HG03175 (cell line): ENCODE measurements around the gene SLC16A6.
A peak's percentile ranks its signal among the peaks of the same experiment; 100 is the strongest.
"Not testable (repeated sequence)": the region's sequence is repeated elsewhere in the genome, so short reads cannot be mapped to it uniquely, and the experiment has no call there.

Experiments used
- ATAC-seq: cut with Tn5 transposase; IDR thresholded peaks from one replicate; pipeline ENCODE4 v1.9.1; 2021; ENCODE audit warnings: mild to moderate bottlenecking, moderate library complexity; ENCODE audit not compliant: unreplicated experiment

The SLC16A6 gene

DNA sequence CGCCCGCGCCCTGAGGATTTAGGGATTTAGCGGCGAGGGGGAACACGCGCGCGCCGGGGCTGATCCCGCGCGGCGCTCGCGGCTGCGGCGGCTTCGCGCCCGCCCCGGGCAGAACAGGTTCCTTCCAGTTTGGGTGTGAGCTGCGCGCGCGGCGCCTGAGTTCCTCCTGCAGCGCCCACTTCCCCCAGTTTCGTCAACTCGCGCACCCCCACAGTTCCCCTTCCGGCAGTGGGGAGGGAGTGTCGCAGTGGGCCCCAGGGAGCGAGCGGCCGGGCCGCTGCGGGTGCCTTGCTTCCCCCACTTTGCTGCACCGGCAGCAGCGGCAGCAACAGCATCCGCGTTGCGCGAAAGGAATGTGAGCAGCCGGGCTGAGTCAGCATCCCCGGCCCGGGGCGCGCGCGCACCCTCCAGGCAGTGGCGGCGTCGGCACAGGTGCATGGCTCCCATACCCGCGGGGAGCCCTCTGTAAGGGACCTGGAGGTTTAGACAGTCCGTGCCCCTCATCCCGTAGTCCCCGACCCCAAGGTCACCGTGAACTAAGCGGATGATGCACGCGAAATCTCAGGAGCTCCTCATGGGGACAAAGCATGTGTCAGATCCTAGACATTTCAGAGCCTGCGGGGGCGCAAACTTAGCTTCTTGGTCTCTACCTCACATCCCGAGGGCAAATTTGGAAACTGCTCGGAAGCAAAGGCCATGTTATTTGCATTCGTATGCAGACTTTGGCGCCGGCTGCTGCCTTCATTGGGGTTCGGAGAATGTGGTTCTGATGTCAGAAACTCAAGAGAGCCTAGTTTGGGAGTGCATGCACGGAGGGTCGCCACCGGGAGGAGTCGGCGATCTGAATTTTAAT is 1.1 kb upstream of the SLC16A6 start:
- ATAC-seq: peak; percentile 69

DNA sequence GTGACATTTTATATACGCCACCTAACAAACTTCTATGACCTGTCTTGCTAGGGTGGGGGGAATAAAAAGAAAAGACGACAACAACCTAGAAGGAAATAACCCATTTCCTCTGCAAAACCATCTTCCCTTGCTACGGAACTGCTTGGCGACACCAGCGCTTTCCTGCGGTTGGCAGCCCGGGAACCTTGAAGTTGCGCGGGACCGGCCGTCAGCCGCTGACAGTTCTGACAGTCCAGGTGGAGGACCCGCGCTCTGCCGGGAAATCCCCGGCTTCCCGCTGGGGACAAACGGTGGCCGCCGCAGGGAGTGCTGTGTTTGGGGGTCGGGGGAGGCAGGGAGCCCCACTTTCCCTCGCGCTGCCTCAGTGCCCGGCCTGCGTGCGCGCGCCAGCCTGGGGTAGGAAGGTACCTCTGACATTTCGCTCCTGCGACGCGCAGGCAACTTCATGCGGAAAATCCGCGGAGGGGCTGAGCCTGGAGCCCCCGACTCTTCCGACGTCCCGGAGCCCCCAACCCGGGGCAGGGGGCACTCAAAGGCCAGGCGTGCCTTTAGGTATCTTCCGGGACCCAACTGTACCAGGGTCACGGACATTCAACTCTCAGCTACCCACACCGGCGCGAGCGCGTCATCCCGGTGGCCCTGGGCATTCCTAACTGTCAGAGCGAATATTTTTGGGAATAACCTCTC is 516 bp downstream of the SLC16A6 start:
- ATAC-seq: no peak

DNA sequence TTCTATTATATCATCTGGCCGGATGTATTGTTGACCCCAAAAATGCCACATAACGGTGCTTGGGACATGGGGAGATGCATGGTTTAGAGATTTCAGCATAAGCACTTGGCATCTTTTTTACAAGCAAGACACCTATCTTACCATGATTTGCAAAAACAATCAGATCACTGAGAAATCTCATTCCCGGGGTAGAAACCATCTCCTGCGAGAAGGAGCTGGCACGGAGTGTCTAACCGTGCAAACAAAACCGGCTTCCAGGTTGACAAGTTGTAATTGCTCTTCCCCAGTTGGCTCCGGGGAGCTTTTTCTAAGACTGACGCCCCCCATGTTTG is 1.0 kb downstream of the SLC16A6 start:
- ATAC-seq: no peak

DNA sequence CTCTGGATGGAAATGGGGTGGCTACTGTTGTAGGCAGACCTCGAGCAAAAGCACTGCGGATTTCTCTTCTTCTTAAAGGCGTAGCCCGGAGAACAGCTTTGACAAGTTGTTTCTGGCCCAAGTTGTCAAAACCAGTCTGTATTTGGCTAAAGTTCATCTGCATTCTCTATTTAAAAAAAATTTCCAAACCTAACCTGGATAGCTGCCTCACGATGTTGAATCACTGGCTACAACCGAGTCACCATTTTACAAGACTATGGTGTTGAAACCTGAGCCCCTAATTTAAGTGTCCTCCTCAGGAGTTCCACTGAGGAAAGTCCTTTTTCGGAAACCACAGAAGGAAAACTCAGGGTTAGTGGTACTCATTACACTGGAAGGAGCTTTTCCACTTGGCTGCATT is 1.5 kb downstream of the SLC16A6 start:
- no peak for ATAC-seq

DNA sequence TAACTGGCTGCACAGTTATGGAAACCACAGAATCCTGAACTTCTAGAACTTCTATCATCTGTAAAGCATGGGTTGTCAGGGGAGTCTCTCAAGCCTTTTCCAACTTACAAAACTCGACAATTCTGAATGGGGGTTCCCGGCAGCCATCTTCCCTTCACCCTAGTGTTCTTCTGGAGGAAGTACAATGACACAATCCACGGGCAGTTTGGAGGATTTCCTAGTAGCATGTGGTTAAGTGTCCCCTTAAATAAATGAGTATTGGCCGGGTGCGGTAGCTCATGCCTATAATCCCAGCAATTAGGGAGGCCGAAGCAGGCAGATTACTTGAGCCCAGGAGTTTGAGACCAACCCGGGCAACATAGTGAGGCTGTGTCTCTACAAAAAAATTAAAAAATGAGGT is 2.1 kb downstream of the SLC16A6 start:
- ATAC-seq: no peak

DNA sequence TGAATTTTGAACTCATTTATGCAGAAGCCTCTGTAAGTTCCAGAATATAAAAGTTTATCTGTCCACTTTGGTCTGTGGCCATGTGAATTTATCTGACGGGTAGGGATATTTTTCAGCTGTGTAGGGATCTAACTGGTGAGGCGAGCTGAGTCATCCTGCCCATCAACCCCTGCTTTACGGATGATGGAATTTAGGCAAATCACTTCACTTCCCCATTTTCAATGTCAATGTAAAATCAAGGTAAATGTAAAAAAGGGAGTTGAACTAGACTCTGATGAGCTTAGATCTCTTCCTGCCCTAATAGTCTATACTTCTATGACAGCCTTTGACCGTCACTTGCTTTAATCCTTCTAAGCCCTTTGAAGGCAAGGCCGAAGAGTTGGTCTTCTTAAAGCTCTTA is 2.6 kb downstream of the SLC16A6 start:
- no peak for ATAC-seq

DNA sequence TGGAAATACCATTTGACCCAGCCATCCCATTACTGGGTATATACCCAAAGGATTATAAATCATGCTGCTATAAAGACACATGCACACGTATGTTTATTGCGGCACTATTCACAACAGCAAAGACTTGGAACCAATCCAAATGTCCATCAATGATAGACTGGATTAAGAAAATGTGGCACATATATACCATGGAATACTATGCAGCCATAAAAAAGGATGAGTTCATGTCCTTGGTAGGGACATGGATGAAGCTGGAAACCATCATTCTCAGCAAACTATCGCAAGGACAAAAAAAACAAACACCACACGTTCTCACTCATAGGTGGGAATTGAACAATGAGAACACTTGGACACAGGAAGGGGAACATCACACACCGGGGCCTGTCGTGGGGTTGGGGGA is 9.0 kb downstream of the SLC16A6 start:
- ATAC-seq: not testable (repeated sequence)

DNA sequence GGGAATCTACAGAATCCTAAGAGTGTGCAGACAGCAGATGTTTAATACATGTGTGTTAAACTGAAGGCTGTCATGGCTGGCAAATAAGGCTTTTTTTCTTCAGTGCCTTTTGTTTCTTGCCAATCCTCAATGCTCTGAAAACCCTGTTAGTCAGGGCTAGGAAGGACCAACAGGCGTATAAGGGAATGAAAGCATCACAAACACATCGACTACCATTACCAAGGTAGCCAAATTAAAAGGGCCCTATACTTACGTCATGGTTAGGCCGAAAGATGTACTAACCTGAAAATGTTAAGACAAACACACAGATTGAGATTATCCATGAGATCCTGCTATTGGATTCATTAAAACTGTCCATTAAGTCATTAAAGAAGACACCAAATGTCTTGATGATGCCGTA is 13.1 kb downstream of the SLC16A6 start:
- ATAC-seq: no peak

DNA sequence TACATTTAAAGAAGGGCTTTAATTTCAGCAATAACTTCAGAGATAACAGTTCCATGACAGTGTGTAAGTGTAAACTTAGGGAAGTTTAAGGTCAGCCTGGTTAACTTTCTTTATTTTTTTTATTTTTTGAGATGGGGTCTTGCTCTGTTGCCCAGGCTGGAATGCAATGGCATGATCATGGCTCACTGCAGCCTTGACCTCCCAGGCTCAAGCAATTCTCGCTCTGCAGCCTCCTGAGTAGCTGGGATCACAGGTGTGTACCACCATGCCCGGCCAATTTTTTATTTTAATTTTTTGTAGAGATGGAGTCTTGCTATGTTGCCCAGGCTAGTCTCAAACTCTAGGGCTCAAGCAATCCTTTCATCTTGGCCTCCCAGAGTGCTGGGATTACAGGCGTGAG is 14.6 kb downstream of the SLC16A6 start:
- not testable (repeated sequence) for ATAC-seq

DNA sequence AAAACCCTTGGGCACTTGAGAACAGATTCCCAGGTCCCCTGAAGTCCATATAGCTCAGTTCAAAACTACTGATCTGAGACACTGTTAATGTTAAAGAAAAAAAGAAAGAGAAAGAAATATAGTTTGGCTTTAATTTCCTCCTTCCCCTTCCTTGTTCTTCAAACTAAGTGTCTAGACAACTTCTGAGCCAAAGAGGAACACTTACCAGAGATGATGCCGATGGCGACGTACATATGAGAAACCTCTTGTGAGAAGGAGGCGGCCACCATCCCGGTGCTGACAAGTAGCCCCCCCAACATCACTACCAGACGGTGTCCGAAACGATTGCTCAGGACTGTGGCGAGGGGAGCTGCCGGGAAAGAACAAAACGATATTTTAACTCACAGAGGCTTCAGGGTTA is 17.2 kb downstream of the SLC16A6 start:
- no peak for ATAC-seq

DNA sequence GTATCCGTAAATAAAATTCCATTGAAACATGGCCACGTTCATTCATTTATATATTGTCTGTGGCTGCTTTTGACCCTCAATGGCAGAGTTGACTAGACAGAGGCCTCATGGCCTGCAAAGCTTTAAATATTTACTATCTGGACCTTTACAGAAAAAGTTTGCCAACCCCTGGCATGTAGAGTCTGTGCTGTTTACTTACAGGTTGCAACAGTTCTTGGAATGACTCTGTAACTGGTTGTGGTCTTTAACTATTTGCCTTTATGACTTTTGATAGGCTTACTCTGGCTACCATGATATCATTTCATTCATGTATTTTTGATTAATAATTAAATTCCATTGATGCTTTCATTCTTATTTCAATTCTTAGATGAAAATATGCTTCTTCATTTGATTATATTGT is 25.1 kb downstream of the SLC16A6 start:
- ATAC-seq: not testable (repeated sequence)

DNA sequence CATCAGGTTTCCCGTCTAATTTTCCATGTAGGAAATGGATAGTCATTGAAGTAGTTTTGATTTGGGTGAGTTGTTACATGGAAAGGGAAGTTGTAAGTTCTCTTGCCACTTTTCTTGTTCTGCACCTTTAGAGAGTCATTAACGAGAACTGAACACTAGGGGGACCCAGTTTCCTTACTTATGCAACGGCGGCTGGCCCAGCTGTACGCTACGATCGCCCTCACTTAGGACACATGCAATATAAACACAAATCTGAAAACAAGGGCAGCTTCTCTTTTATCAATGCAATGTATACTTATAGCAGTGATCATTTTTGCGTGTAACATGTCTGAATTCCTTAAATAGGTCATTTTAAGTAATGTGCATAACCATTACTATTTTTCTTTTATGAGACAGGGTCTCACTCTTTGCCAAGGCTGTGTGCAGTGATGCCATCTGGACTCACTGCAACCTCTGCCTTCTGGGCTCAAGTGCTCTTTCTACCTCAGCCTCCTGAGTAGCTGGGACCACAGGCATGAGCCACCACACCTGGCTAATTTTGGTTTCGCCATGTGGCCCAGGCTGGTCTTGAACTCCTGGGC is 27.7 kb downstream of the SLC16A6 start:
- peak; percentile 46 for ATAC-seq

DNA sequence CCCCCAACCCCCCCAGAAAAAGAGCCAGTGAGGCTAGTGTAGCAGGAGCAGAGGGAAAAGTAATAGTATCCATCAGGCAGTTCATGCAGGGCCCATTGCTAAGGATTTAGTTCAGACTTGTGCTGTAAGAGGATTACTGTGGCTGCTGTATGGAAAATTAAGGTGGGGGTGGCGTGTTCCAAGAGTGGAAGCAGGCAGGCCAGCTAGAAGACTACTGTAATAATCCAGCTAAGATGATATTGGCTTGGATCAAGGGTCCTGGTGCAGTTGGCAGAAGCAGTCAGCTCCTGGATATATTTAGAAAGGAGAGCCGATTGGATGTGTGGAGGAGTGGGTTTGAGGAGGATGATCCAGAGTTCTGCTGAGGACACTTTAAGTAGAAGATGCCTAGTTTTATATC is 28.5 kb downstream of the SLC16A6 start:
- ATAC-seq: not testable (repeated sequence)

DNA sequence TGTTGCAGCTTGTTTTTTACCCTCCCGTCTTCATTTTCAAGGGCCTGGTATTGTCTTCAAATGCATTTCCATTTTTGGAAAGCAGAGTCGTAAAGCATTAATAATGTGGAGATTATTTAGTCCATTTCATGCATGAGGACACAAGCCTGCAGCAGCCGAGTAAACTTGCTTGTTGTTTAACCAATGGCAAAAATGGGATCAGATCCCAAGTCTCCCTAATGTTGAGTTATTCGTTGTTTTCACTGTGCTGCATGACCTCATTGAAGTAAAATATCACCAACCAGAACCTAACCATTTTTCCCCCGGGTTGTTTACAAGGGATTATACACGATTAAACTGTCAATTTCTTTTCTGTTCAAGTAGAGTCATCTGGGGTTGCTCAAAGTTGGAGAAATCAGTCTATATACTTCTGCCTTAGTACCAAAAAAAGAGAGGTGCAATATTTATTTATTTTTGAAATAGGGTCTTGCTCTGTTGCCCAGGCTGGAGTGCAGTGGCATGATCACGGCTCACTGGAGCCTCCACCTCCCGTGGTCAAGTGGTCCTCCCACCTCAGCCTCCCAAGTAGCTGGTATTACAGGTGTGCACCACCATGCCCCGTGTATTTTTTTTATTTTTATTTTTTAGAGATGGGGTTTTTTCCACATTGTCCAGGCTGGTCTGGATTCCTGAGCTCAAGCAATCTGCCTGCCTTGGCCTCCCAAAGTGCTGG is 30.7 kb downstream of the SLC16A6 start:
- ATAC-seq: no peak

DNA sequence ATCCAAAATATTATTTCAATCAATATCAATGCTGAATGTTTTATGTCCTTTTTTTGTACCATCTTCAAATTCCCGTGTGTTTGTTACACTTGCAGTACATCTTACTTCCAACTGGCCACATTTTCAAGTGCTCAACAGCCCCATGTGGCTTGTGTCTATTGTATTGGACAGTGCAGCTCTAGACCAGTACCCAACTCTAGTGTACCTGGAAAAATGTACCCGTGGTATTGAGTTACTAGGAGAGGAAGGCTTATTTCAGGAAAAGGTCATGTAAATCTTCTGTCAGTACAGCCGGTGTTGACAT is 31.3 kb downstream of the SLC16A6 start:
- not testable (repeated sequence) for ATAC-seq

DNA sequence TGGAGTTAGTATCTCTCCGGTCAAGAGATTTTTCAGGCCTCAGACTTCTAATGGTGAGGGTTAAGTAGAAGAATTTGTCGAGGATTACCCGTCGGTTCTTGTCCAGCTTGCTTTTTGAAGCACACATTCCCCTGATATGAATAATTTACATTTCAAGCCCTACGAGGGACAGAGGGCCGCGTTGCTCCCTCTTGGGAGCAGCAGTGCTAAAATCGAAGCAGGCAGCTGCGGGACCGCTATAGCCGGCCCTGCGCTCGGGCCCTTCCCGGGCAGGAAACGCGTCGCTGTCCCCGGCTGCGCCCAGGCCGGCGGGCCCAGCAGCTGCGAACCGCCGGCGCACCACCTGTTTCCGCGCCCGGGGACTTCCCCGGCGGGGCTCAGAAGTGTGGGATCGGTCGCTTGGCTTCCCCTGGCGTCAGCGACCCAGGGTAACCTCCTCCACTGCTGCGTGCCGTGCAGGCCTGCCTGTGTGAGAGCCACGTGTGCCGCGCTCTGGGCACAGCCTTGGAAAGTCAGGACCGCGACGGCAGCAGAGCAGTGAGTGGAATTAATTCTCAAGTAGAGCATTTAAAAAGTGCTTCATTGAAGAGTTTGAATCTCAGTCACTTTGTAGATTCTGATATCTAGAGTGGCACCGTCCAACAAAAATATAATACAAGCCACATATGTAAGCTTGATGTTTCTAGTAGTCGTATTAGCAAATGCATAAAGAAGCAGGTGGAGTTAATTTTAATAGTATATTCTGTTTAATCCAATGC is 31.9 kb downstream of the SLC16A6 start:
- peak; percentile 92 for ATAC-seq

DNA sequence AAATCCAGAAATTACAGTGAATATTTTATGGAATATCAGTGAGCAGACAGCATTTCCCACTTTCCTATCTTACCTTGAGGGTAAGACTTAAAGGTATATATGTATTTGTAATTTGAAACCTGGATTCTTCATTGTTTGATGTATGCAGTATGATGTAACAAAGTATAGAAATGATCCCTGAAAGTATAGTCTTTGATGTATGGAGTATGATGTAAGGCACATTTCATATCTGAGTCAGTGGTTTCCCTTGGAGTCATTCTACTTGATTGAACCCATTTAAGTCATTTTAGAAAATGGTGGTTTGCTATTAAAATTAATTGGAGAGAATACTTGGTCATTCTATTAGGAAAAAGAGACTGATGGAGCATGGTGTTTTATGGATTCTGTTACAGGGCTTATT is 33.0 kb downstream of the SLC16A6 start:
- no peak for ATAC-seq

DNA sequence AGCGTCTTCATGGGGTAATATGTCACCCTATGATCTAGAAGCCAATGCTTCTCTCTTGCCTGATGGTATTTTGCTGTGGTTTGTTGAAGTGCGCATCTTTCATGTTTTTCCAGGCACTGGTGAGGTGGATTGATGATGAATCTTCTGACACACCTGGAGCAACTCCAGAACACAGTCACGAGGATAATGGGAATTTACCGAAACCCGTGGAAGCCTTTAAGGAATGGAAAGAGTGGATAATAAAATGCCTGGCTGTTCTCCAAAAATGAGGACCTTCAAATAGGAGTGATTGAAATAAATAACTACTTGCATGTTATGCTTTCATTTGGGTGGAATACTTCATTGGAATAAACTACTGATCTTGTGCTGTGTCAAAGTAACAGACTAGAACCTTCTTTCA is 34.2 kb downstream of the SLC16A6 start:
- ATAC-seq: not testable (repeated sequence)

DNA sequence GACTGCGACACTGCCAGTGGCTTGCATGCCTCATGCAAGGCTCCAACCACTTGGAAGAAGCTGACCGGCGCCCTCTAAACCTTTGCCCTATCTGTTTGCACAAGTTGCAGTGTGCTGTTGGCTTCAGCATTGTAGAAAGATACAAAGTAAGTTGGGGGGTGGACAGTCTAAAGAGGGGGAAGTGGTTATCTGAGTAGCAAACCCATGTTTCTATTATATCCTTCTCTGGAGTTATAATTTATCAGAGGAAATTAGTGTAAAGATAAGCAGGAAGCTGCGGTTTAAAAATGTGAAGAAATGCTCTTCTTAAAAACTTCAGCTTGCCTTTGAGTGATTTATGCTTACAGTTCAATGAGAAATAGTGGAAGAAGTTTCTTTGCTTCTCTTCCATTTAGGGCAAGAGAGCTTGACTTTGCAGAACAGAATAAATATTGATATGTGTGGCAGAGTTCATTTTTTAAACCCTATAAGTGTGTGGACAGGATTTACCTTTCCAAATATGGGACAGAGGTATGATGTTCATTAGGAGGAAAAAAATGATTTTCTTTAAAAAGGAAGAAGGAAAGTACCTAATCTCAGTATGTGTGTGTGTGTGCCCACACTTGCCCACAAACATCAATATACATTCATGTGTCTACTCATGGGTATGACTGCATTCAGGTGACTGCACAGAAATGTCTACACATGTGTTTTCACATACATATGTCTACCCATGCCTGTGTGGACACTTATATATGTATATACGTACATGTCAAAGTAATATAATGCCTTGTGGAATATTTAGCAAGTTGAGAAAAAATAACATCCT is 35.0 kb downstream of the SLC16A6 start:
- ATAC-seq: no peak

DNA sequence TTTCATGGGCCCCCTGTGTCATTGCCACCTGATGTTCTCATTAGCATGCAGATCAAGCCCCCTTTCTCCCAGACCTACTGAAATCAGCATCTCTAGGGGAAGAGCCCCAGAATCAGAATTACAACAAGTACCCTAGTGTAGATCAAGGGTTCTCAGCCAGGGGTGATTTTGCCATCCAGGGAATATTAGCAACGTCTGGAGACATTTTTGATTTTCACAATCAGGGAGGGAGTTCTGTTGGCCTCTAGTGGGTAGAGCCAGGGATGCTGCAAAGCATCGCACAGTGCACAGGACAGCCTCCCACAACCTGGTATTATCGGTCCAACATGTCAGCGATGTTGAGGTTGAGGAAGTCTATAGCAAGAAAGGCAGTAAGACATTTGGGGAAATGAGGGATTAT is 35.8 kb downstream of the SLC16A6 start:
- ATAC-seq: no peak
